Activated T-cell treated with anti-CD3 and anti-CD28 coated beads, Interleukin-2, amount 50 U/mL, for 24 hours (primary cell): Measurements from ENCODE around the gene PPP1R14D.
A peak's percentile ranks its signal among the peaks of the same experiment; 100 is the strongest.

Source experiments
- DNase-seq: peaks from one replicate; pipeline ENCODE4 v3.0.0-alpha.2; 2020
- H3K27ac Mint-ChIP-seq: 2 replicates; pipeline ENCODE4 v1.8.0; 2020; ENCODE audit warnings: mild to moderate bottlenecking, mixed read lengths
- H3K27me3 Mint-ChIP-seq: 2 replicates; pipeline ENCODE4 v1.8.0; 2020; ENCODE audit warnings: mixed read lengths
- H3K36me3 Mint-ChIP-seq: 2 replicates; pipeline ENCODE4 v1.8.0; 2020; ENCODE audit warnings: low read depth, mixed read lengths
- H3K4me1 Mint-ChIP-seq: 2 replicates; pipeline ENCODE4 v1.8.0; 2020; ENCODE audit warnings: low read depth, mixed read lengths
- H3K4me3 Mint-ChIP-seq: 2 replicates; pipeline ENCODE4 v1.8.0; 2020; ENCODE audit warnings: mild to moderate bottlenecking, moderate library complexity, mixed read lengths
- H3K9me3 Mint-ChIP-seq: 2 replicates; pipeline ENCODE4 v1.8.0; 2020; ENCODE audit warnings: mixed read lengths

PPP1R14D gene

DNA sequence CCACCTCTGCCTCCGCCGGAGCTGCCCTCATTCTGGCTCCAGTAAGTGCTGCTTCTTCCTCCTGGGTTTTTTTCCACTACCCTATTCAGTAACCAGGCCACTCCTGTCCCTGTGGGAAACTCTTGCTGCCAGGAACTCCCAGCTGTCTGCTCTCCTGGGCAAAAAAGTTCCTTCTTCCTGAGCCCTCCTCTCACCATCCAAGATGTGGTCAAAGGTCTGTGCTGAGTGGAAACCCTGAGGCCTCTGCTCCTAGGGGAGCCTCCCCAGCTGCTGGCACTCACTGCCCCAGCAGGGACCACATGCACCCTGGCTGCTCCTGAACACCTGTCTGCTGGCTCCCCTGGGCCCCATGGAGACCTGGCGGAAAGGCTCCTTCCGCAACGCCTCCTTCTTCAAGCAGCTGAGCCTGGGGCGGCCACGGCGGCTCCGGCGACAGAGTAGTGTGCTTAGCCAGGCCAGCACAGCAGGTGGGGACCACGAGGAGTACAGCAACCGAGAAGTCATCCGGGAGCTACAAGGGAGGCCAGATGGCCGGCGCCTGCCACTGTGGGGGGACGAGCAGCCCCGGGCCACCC is 58.3 kb downstream of the PPP1R14D start:
- Mint-ChIP-seq H3K27ac (peak overlapping the region; percentile 94), H3K9me3 (no peaks in the 10 kb centered on the region), H3K36me3 (peaks cover 72% of the 10 kb centered on the region), H3K4me1 (peaks cover 42% of the 10 kb centered on the region), H3K27me3 (no peaks in the 10 kb centered on the region), H3K4me3 (no peak overlapping the region)
- DNase-seq = no peak

DNA sequence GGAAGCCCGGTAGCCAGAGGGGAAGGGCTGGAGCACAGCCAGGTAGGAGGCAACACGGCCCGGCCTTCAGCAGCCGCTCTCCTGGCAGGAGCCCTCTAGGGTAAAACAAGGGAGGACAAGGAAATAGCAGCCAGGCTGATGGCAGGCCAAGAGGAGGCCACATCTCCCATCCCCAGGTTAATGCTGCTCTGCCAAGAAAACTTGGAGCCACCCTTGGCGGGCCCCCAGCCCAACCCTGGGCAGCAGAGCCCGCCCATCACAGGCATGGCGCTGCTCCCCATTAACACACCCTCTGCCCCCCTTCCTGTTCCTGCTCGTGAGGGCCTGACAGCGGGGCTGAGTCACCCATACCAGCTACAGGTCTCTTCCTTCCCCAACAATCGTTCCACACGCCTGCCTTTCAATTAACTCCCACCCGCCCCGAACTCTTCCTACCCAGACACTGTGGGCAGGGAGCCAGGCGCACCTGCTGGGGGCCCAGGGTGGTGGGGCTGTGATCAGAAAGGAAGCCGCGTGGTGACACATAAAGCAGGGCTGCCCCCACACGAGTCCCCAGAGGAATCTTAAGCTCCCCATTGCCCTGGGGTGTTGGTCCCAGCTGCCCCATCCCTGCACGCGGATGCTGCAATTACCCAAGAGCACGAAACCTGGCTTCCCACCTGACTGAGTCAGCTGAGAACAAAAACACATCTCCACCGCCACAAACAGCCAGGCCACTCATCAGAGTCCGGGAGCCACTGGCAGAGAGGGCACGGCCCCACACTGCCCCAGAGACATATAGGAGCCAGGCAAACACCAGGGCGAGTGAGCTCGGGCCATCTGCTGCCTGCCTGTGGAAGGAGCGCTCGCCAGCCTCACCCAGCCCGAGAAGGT is 59.0 kb downstream of the PPP1R14D start, which contains the start of gene C15orf62:
TSS of gene C15orf62 (plus strand) at position 707 of the 873 bp plus-strand sequence. CDS start 516 bp downstream, outside the sequence.
- Mint-ChIP-seq H3K27ac (peak within 1 kb of the TSS; percentile 94), H3K36me3 (peaks cover 64% of the 10 kb centered on the region), H3K9me3 (no peaks in the 10 kb centered on the region), H3K4me1 (peaks cover 49% of the 10 kb centered on the region), H3K4me3 (peak within 1 kb of the TSS; percentile 53), H3K27me3 (no peaks in the 10 kb centered on the region)
- DNase-seq = peak; percentile 76

DNA sequence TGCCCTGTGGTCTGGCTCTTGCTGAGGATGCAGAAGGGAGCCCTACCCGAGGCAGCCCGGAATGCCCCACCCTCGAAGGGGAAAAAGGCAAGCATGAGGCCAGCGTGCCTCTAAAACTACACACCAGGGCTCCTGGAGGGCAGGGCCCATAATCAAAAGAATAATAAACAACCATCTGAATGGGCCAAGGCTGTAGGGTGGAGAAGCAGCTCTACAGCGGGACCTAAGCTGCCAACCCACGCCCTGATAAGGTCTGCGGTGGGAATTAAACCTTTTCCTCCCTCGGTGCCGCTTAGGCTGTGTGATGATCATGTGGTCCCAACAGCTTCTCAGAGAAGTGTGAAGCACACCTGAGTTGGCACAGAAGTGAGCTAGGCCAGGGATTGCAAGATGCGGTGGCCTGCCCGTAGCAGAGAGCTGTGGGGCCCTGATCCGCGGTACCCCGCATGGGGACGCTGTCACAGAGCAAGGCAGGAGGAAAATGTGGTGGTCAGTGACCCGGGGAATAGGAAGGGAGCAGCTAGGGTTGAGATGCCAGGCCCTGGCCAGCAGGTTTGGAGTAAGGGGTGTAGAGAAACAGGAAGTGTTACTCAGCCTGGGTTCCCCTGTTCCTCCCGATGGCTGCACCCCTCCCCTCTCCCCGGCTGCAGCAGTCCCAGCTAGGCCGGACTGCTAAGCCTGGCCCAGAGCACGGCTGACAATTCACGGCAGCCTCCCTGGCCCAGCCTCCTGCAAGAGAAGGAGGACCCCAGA is 59.8 kb downstream of the PPP1R14D start:
- Mint-ChIP-seq H3K27ac (peak overlapping the region; percentile 94), H3K4me1 (peaks cover 53% of the 10 kb centered on the region), H3K36me3 (peaks cover 56% of the 10 kb centered on the region), H3K27me3 (no peaks in the 10 kb centered on the region), H3K4me3 (no peak overlapping the region), H3K9me3 (no peaks in the 10 kb centered on the region)
- no peak for DNase-seq

DNA sequence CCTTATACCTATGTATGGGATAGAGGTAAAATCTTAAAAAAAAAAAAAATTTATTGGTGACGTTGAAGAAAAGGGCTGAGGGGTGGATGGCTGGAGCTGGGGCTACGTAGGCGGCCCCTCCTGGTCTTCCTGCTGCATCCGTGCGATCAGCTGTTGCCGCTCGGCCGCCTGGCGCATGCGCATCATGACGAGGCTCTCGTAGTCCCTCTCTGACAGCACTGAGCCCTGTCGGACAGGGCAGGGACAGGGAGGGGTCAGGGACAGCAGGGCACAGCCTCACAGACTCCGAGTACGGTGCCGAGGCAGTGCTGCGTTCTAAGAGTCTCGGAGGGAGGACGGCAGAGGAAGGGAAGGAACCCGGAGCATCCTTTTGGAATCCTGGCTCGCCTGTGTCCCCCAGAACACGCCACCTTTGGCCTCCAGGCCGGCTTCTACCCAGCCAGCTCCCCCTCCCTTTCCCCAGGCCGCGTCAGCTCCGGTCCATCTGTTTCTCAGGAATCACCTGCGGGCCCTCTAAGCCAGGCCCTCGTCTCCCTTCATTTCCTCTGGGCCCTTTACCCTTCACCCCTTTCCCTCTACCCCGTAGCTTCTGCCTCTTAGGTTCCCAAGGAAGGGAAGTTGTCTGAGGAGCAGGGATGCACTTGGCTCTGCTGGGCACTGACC is 60.5 kb downstream of the PPP1R14D start:
- DNase-seq = no peak
- Mint-ChIP-seq H3K4me3 (no peak overlapping the region), H3K27ac (peak overlapping the region; percentile 94), H3K27me3 (no peaks in the 10 kb centered on the region), H3K9me3 (no peaks in the 10 kb centered on the region), H3K4me1 (peaks cover 60% of the 10 kb centered on the region), H3K36me3 (peaks cover 49% of the 10 kb centered on the region)

DNA sequence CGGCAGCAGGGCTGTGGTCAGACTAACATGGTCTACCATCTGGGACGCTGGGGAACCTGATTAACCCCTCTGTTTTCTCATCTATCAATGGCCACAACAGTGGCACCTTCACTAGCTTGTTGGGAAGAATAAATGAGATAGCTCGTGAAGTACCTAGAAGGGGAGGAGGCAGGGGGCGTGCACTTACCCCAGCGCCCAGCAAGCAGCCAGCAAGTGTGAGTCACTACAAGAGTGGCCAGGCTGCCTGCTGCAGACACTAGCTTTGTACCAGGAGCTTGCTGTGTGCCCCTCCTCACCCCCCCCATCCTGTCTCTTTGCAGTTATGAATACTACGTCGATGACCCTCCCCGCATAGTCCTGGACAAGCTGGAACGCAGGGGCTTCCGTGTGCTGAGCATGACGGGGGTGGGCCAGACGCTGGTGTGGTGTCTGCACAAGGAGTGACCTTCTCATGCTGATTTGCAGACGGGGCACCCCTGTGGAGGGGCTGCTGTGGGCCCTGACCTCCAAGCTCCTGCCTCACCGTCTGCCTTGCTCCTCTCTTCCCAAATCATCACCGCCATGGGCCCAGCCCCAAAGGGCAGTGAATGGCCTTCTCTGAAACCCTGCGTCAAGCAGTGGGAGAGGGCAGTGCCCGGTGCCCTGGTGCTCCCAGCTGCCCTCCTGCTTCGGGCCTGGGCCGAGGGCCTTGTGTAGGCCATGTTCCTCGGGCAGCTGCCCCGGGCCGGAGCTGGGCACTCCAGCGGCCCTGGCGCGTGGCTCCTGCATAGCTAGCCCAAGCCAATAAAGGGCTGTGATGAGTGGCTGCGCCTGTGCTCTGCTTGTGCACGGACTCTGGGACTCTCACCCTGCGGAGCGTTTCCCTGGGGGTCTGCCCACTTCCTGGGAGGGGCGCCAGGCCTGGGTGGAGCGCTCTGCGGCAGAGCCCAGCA is 61.3 kb downstream of the PPP1R14D start:
- DNase-seq = no peak
- Mint-ChIP-seq H3K4me3 (no peak overlapping the region), H3K9me3 (no peaks in the 10 kb centered on the region), H3K36me3 (peaks cover 44% of the 10 kb centered on the region), H3K27me3 (no peaks in the 10 kb centered on the region), H3K27ac (no peak overlapping the region), H3K4me1 (peaks cover 62% of the 10 kb centered on the region)

DNA sequence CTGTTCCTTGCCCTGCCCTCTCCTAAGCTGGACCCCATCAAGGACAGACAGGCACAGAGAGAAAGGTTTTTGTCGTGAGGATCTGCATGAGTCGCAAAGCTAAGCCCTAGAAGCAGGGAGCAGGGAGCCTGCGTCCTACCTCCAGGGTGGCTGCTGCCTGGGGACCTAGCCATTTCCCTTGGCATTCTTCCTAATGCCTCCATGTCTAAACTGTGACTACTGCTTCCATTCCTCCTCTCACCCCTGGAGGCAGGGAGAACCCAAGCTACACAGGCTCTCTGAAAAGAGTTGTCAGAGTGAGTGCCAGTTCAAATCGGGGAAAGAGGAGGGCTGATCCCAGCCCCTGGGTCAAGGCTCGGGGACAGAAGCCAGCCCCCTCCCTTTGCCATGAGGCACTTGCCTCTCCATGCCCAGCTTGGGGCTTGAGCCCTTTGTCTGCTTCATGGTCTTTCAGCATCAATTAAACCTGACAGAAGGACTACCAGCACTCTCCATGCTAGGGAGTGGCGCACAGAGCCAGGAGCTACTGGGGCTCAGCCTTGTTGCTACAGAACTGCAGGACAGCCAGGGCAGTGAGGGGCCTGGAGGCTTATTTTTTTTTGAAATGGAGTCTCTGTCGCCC is 62.2 kb downstream of the PPP1R14D start:
- DNase-seq = no peak

More for the DNA sequence above, 62.2 kb downstream of the PPP1R14D start:
- no peak overlapping the region for H3K4me3 Mint-ChIP-seq
- H3K36me3 Mint-ChIP-seq = peaks cover 36% of the 10 kb centered on the region
- H3K9me3 Mint-ChIP-seq = no peaks in the 10 kb centered on the region
- H3K27ac Mint-ChIP-seq = peak overlapping the region; percentile 26
- H3K4me1 Mint-ChIP-seq = peaks cover 62% of the 10 kb centered on the region
- no peaks in the 10 kb centered on the region for H3K27me3 Mint-ChIP-seq
